Retinal pigment epithelial cell (primary cell): ENCODE data around the gene ATRNL1.

Experiments used
- DNase-seq: peaks from one replicate; pipeline ENCODE4 v3.0.0-alpha.2; 2010; ENCODE audit warnings: low read depth
- H3K4me3 ChIP-seq: 2 replicates; pipeline ENCODE4 v1.5.1; 2011; ENCODE audit warnings: mild to moderate bottlenecking, low read length, control low read depth, moderate library complexity
- CTCF ChIP-seq: conservative IDR thresholded peaks from 2 replicates; pipeline ENCODE4 v1.5.1; 2011; ENCODE audit warnings: low read depth, low read length, control low read depth, inconsistent platforms

Gene ATRNL1

DNA sequence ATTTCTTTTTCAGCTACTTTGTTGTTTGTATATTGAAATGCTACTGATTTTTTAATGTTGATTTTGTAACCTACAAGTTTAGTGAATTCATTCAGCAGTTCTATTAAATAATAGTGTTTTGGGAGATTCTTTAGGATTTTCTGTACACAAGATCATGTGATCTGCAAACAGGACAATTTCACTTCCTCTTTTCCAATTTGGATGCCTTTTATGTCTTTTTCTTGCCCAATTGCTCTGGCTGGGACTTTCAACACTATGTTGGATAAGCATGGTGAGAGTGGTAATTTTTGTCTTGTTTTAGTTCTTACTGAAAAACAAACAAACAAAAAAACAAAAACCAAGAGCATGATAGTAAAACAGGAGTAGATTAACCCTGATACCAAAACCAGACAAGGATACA lies 316.2 kb downstream of the ATRNL1 start:
- no peak for TF ChIP-seq CTCF
- no peak overlapping the region for H3K4me3 ChIP-seq
- no peak for DNase-seq

DNA sequence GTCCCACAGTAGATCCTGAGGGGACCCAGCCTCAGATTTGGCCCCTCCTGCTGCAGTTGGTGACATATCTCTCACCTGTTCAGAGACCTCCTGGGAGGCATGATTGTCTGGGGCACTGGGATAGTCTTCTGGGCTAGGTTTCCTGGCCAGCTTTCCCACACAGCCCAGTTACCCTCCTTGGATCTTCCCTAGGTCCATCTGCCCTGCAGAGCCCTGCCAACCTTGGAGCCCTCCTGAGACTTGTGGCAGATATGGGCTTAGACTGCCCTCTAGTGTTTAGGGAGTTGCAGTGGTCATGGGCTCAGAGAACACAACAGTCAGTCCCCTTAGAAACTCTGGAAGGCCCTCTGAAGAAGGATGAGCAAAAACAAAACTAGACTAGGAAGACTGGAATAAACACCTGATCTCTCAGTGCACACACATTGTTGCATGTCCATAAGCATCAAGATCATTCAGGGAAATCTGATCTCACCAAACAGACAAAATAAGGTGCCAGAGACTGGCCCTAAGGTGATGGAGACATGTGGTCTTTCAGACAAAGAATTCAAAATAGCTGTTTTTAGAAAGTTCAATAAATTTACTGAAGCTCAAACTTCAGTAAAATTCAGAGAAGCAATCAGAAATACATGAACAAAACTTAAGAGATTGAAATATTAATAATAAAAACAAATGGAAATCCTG lies 324.6 kb downstream of the ATRNL1 start:
- DNase-seq, result peak; percentile 23
- no peak overlapping the region for H3K4me3 ChIP-seq
- TF ChIP-seq CTCF, result peak; percentile 91

DNA sequence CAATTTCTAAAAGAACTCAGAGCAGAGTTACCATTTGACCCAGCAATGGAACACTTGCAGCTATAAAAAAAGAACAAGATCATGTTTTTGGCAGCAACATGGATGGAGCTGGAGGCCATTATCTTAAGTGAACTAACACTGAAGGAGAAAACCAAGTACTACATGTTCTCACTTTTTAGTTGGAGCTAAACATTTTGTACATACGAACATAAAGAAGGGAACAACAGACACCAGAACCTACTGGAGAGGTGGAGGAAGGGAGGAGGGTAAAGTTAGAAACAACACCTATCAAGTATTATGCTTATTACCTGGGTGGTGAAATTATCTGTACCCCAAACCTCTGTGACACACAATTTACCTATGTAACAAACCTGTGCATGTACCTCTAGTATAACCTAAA lies 329.5 kb downstream of the ATRNL1 start:
- no peak overlapping the region for H3K4me3 ChIP-seq
- TF ChIP-seq CTCF, result no peak
- DNase-seq, result no peak

DNA sequence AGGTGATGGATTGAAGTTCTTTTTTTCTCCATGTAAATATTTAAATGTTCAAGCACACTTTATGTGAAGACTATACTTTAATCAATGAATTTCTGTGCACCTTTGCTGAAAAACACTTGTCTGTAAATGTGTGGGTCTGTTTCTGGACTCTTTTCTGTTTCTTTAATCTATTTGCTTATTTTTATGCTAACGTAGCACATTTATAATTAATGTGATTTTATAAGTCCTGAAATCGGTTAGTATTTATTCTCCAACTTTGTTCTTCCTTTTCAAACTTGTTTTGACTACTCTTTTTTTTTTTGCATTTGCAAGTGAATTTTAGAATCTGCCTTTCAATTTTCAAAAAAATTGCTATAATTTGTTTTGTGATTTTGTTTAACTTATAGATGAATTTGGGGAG lies 334.4 kb downstream of the ATRNL1 start:
- H3K4me3 ChIP-seq, result no peak overlapping the region
- no peak for DNase-seq
- no peak for TF ChIP-seq CTCF

GRCh38 chr10:115432188-115432819 lies 339.1 kb downstream of the ATRNL1 start:
- peak; percentile 64 for TF ChIP-seq CTCF
- peak; percentile 6 for DNase-seq
- no peak overlapping the region for H3K4me3 ChIP-seq

GRCh38 chr10:115436999-115437398 lies 343.8 kb downstream of the ATRNL1 start:
- no peak overlapping the region for H3K4me3 ChIP-seq
- no peak for TF ChIP-seq CTCF
- DNase-seq, result no peak
